DOHH2 (cell line): ENCODE measurements around the gene ELANE.

Source experiments
- H3F3A ChIP-seq: fragments of 200-600 bp; sonication (generic), shearing (Covaris generic); 2 replicates; pipeline ENCODE4 v1.6.0; 2016; ENCODE audit warnings: antibody characterized with exemption, mild to moderate bottlenecking; ENCODE audit not compliant: control insufficient read depth, insufficient read depth
- H3K27ac ChIP-seq: fragments of 200-600 bp; sonication (generic); 2 replicates; pipeline ENCODE4 v1.5.1; 2014; ENCODE audit warnings: low read depth, mild to moderate bottlenecking, low read length, moderate library complexity
- H3K27me3 ChIP-seq: fragments of 200-600 bp; sonication (generic); 2 replicates; pipeline ENCODE4 v1.6.1; 2014; ENCODE audit warnings: mild to moderate bottlenecking, low read length, mixed read lengths; ENCODE audit not compliant: control insufficient read depth
- H3K36me3 ChIP-seq: fragments of 200-600 bp; sonication (generic); 2 replicates; pipeline ENCODE4 v1.6.1; 2014; ENCODE audit warnings: mild to moderate bottlenecking, low read length, moderate library complexity, mixed read lengths; ENCODE audit not compliant: control insufficient read depth
- H3K4me1 ChIP-seq: fragments of 200-600 bp; sonication (generic); 2 replicates; pipeline ENCODE4 v1.6.1; 2014; ENCODE audit warnings: mild to moderate bottlenecking, low read length, mixed read lengths; ENCODE audit not compliant: control insufficient read depth
- H3K4me2 ChIP-seq: fragments of 200-600 bp; sonication (generic); 2 replicates; pipeline ENCODE4 v1.6.0; 2014; ENCODE audit warnings: mild to moderate bottlenecking, low read length, moderate library complexity
- H3K4me3 ChIP-seq: fragments of 200-600 bp; sonication (generic); 2 replicates; pipeline ENCODE4 v1.5.1; 2014; ENCODE audit warnings: mild to moderate bottlenecking, low read length, mixed read lengths
- H3K79me2 ChIP-seq: fragments of 200-600 bp; sonication (generic); 2 replicates; pipeline ENCODE4 v1.6.1; 2014; ENCODE audit warnings: mild to moderate bottlenecking, low read length, mixed read lengths; ENCODE audit not compliant: control insufficient read depth
- H3K9me2 ChIP-seq: fragments of 200-600 bp; sonication (generic); replicated peaks from 2 replicates; pipeline ENCODE4 v1.6.1; 2014; ENCODE audit warnings: mild to moderate bottlenecking, low read length, mixed read lengths; ENCODE audit not compliant: control insufficient read depth
- H3K9me3 ChIP-seq: fragments of 200-600 bp; sonication (generic); 2 replicates; pipeline ENCODE4 v1.6.1; 2014; ENCODE audit warnings: antibody characterized with exemption, low read length, mixed read lengths; ENCODE audit not compliant: control insufficient read depth, insufficient read depth
- H4K20me1 ChIP-seq: fragments of 200-600 bp; sonication (generic); 2 replicates; pipeline ENCODE4 v1.6.0; 2014; ENCODE audit warnings: low read depth, mild to moderate bottlenecking, antibody characterized with exemption, low read length, moderate library complexity; ENCODE audit not compliant: control insufficient read depth, insufficient read depth
- EZH2phosphoT487 ChIP-seq: fragments of 200-600 bp; sonication (generic); IDR thresholded peaks from 2 replicates; pipeline ENCODE4 v1.6.1; 2017; ENCODE audit warnings: borderline replicate concordance, mild to moderate bottlenecking, antibody characterized with exemption, low read length, moderate library complexity, mixed read lengths
- TF ChIP-seq, protein P1 (sequence below): fragments of 200-600 bp; sonication (generic); IDR thresholded peaks from one replicate; pipeline ENCODE4 v1.5.1; 2014; ENCODE audit warnings: antibody characterized with exemption, mild to moderate bottlenecking, low read depth, low read length; ENCODE audit not compliant: poor library complexity, severe bottlenecking

The ELANE gene

GRCh38 chr19:829129-829758 lies 22.9 kb upstream of the ELANE start:
- Histone ChIP-seq H3K27me3 (no peaks in the 10 kb centered on the region), H3K4me1 (no peaks in the 10 kb centered on the region), H3K4me2 (no peak overlapping the region), H3F3A (no peaks in the 10 kb centered on the region), H3K9me3 (no peaks in the 10 kb centered on the region), H3K9me2 (no peaks in the 10 kb centered on the region), H3K79me2 (no peaks in the 10 kb centered on the region), H3K27ac (no peak overlapping the region), H3K36me3 (no peaks in the 10 kb centered on the region), H3K4me3 (no peak overlapping the region), H4K20me1 (no peaks in the 10 kb centered on the region)
- TF ChIP-seq, protein P1, sequence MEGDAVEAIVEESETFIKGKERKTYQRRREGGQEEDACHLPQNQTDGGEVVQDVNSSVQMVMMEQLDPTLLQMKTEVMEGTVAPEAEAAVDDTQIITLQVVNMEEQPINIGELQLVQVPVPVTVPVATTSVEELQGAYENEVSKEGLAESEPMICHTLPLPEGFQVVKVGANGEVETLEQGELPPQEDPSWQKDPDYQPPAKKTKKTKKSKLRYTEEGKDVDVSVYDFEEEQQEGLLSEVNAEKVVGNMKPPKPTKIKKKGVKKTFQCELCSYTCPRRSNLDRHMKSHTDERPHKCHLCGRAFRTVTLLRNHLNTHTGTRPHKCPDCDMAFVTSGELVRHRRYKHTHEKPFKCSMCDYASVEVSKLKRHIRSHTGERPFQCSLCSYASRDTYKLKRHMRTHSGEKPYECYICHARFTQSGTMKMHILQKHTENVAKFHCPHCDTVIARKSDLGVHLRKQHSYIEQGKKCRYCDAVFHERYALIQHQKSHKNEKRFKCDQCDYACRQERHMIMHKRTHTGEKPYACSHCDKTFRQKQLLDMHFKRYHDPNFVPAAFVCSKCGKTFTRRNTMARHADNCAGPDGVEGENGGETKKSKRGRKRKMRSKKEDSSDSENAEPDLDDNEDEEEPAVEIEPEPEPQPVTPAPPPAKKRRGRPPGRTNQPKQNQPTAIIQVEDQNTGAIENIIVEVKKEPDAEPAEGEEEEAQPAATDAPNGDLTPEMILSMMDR, result no peak
- TF ChIP-seq EZH2phosphoT487, result no peak

DNA sequence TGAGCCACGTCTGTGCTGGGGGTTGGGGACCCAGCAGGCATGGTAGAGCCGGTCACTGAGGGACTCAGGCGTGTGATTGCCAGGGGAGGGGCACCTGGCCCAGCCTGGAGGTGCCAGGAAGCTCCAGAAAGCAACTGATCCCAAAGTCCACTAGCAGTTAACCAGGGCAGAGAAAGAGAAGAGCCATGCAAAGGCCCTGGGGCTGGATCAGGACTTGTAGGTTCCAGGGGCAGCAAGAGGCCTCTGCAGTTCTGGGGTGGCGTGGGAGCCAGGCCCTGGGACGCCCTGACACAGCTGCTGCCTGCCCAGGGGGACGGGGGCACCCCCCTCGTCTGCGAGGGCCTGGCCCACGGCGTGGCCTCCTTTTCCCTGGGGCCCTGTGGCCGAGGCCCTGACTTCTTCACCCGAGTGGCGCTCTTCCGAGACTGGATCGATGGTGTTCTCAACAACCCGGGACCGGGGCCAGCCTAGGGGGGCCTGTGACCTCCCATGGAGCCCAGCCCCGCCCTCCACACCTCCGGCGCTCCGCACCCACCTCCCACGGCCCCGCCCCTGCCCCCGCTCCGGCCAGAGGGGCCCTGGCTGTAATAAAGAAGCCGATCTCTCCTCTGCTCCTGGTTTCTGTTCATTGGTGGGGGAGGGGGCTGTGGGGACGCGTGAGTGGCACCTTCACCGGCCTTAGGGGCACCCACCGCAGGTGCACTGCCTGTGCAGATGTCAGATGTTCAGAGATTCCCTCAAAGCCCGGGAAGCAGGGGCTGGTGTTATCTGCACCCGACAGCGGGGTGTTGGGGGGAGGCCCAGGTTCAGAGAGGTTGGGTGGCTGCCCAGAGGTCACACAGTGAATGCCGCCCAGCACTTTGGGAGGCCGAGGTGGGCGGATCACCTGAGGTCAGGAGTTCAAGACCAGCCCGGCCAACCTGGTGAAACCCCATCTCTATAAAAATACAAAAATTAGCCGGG lies 20.4 kb upstream of the ELANE start:
- no peaks in the 10 kb centered on the region for H3K79me2 ChIP-seq
- TF ChIP-seq EZH2phosphoT487, result no peak
- TF ChIP-seq, protein P1, result no peak
- no peak overlapping the region for H3K4me2 ChIP-seq
- no peak overlapping the region for H3K27ac ChIP-seq
- H3K9me3 ChIP-seq, result no peaks in the 10 kb centered on the region
- H4K20me1 ChIP-seq, result no peaks in the 10 kb centered on the region
- H3K36me3 ChIP-seq, result no peaks in the 10 kb centered on the region
- no peaks in the 10 kb centered on the region for H3F3A ChIP-seq
- H3K4me3 ChIP-seq, result no peak overlapping the region
- no peaks in the 10 kb centered on the region for H3K9me2 ChIP-seq
- H3K27me3 ChIP-seq, result no peaks in the 10 kb centered on the region
- no peaks in the 10 kb centered on the region for H3K4me1 ChIP-seq

- Histone ChIP-seq H3K4me3 (no peak overlapping the region), H3K27me3 (no peaks in the 10 kb centered on the region), H3K4me1 (no peaks in the 10 kb centered on the region), H3F3A (no peaks in the 10 kb centered on the region), H3K9me3 (no peaks in the 10 kb centered on the region), H3K9me2 (no peaks in the 10 kb centered on the region), H3K79me2 (no peaks in the 10 kb centered on the region), H4K20me1 (no peaks in the 10 kb centered on the region), H3K27ac (no peak overlapping the region), H3K4me2 (no peak overlapping the region), H3K36me3 (no peaks in the 10 kb centered on the region)
- TF ChIP-seq EZH2phosphoT487, result no peak
- TF ChIP-seq, protein P1, result no peak
Measured at GRCh38 chr19:834216-834615, 17.9 kb upstream of the ELANE start.
